Stimulated activated CD8-positive, alpha-beta memory T cell treated with anti-CD3 and anti-CD28 coated beads, Interleukin-4, amount 100 ng/mL, for 1 hour (primary cell): ENCODE results near the gene PRSS57.

Source experiments
- DNase-seq, 2 donors: peaks; one replicate each; pipeline ENCODE4 v3.0.0-alpha.2; 2020; ENCODE audit warnings: low read depth in 2 of 2, low spot score in 1 of 2

PRSS57 gene

GRCh38 chr19:638906-639252, 56.4 kb downstream of the PRSS57 start:
- no peak for DNase-seq
